HCT116 (cell line): ENCODE data around the gene S100G. TPM values are rescaled to one million over a fixed set of nuclear protein-coding genes. Genes with fewer than 3 reads are reported as not detected.

Source experiments
- ATAC-seq: fragments of 200-7000 bp; cut with Tn5 transposase; 2 replicates; pipeline ENCODE4 v1.9.1; 2020; ENCODE audit warnings: mild to moderate bottlenecking, moderate library complexity
- BruUV-seq: library from RNA; stranded (reverse); fragments of 400-500 nt; replicated peaks from 2 replicates; lab custom pipeline; 2021; lab: Mats Ljungman, UMichigan
- CTCF ChIA-PET: fragments of 300-600 bp; sonication (Branson Sonifier 250); formaldehyde crosslinking; loops from one replicate; lab custom pipeline; 2021; ENCODE audit warnings: antibody characterized with exemption; lab: Charles Lee
- POLR2A ChIA-PET: fragments of 300-600, 350-600 bp; sonication (Branson Sonifier 250); formaldehyde crosslinking; loops from one replicate; lab custom pipeline; 2021; ENCODE audit warnings: antibody characterized with exemption; lab: Charles Lee
- RAD21 ChIA-PET, 2 experiments: fragments of 300-600 bp; sonication (Branson Sonifier 250); formaldehyde crosslinking; loops; one replicate each; lab custom pipeline; 2023; ENCODE audit warnings: low total read pairs in 2 of 2; ENCODE audit not compliant: uncharacterized antibody in 2 of 2, unreplicated experiment in 2 of 2, low non-redundant PET in 1 of 2; lab: Charles Lee
- DNase-seq: peaks from one replicate; pipeline ENCODE4 v3.0.0-alpha.2; 2010; ENCODE audit warnings: low read depth, low spot score
- H2AFZ ChIP-seq: fragments of 200-600 bp; shearing (Covaris generic), sonication (generic); 2 replicates; pipeline ENCODE4 v1.6.1; 2017; ENCODE audit warnings: low read depth, mixed run types, mixed read lengths, antibody characterized with exemption, low read length; ENCODE audit not compliant: poor library complexity, severe bottlenecking
- H3K27ac ChIP-seq: 2 replicates; pipeline ENCODE4 v1.5.1; 2012; ENCODE audit warnings: low read depth, low read length
- H3K27me3 ChIP-seq: fragments of 200-600 bp; sonication (generic); 2 replicates; pipeline ENCODE4 v1.6.1; 2016; ENCODE audit warnings: mixed run types, low read length, mixed read lengths; ENCODE audit not compliant: insufficient read depth
- H3K36me3 ChIP-seq, 2 experiments: fragments of 200-500 bp in 1 of 2; fragments of 200-600 bp in 1 of 2; sonication (Bioruptor generic) in 1 of 2; sonication (generic) in 1 of 2; 2 replicates each; pipeline versions ENCODE4 v1.5.1 to v1.6.1; 2014 to 2016; ENCODE audit warnings: low read length in 2 of 2, inconsistent platforms in 1 of 2, mixed read lengths in 1 of 2, mixed run types in 1 of 2; ENCODE audit not compliant: insufficient read depth in 2 of 2, control insufficient read depth in 1 of 2
- H3K4me1 ChIP-seq, 2 experiments: fragments of 200-600 bp in 1 of 2; sonication (generic) in 1 of 2; 2 replicates each; pipeline versions ENCODE4 v1.5.1 to v1.6.1; 2012 to 2017; ENCODE audit warnings: low read length in 2 of 2, inconsistent platforms in 1 of 2, mild to moderate bottlenecking in 1 of 2, mixed read lengths in 1 of 2, mixed run types in 1 of 2, moderate library complexity in 1 of 2; ENCODE audit not compliant: insufficient read depth in 2 of 2, control insufficient read depth in 1 of 2
- H3K4me2 ChIP-seq: fragments of 200-600 bp; sonication (generic); 2 replicates; pipeline ENCODE4 v1.6.1; 2017; ENCODE audit warnings: mixed run types, low read length, mixed read lengths
- H3K4me3 ChIP-seq, 2 experiments: fragments of 200-600 bp in 1 of 2; sonication (generic) in 1 of 2; replicated peaks in 1 of 2; 2 replicates each; pipeline ENCODE4 v1.5.1; 2011 to 2016; ENCODE audit warnings: low read length in 2 of 2, control low read depth in 1 of 2, low read depth in 1 of 2, mild to moderate bottlenecking in 1 of 2, mixed read lengths in 1 of 2, mixed run types in 1 of 2
- H3K79me2 ChIP-seq: fragments of 200-600 bp; sonication (generic); 2 replicates; pipeline ENCODE4 v1.6.1; 2017; ENCODE audit warnings: mild to moderate bottlenecking, mixed run types, low read length, moderate library complexity, mixed read lengths; ENCODE audit not compliant: insufficient read depth
- H3K9ac ChIP-seq: fragments of 200-600 bp; sonication (generic); 2 replicates; pipeline ENCODE4 v1.6.1; 2016; ENCODE audit warnings: low read length, mixed read lengths
- H3K9me2 ChIP-seq: fragments of 200-600 bp; sonication (generic), shearing (Covaris generic); 2 replicates; pipeline ENCODE4 v1.6.1; 2017; ENCODE audit warnings: mixed run types, mild to moderate bottlenecking, moderate library complexity; ENCODE audit not compliant: insufficient read depth
- H3K9me3 ChIP-seq, 2 experiments: fragments of 200-500 bp in 1 of 2; fragments of 200-600 bp in 1 of 2; sonication (Bioruptor generic) in 1 of 2; sonication (generic) in 1 of 2; 2 replicates each; pipeline ENCODE4 v1.6.1; 2014 to 2017; ENCODE audit warnings: low read length in 2 of 2, mixed read lengths in 2 of 2, inconsistent platforms in 1 of 2, low read depth in 1 of 2, mild to moderate bottlenecking in 1 of 2, mixed run types in 1 of 2, moderate library complexity in 1 of 2; ENCODE audit not compliant: control insufficient read depth in 1 of 2, insufficient read depth in 1 of 2
- H4K20me1 ChIP-seq: fragments of 200-600 bp; sonication (generic), shearing (Covaris generic); 2 replicates; pipeline ENCODE4 v1.6.1; 2017; ENCODE audit warnings: mixed run types, mild to moderate bottlenecking, moderate library complexity; ENCODE audit not compliant: insufficient read depth
- CEBPB ChIP-seq: IDR thresholded peaks from 2 replicates; pipeline ENCODE4 v1.6.1; 2012; ENCODE audit warnings: low read depth
- EGR1 ChIP-seq: IDR thresholded peaks from 2 replicates; pipeline ENCODE4 v1.6.1; 2012; ENCODE audit warnings: low read depth
- ELF1 ChIP-seq: IDR thresholded peaks from 2 replicates; pipeline ENCODE4 v1.6.1; 2012; ENCODE audit warnings: low read depth, borderline replicate concordance
- FOSL1 ChIP-seq: IDR thresholded peaks from 2 replicates; pipeline ENCODE4 v1.6.1; 2012; ENCODE audit warnings: low read depth
- POLR2A ChIP-seq: IDR thresholded peaks from 2 replicates; pipeline ENCODE4 v1.7.0; 2011; ENCODE audit warnings: borderline replicate concordance; ENCODE audit not compliant: insufficient read depth, insufficient read length; ENCODE audit errors: extremely low read depth
- POLR2AphosphoS5 ChIP-seq: IDR thresholded peaks from 2 replicates; pipeline ENCODE4 v1.6.1; 2011; ENCODE audit warnings: mild to moderate bottlenecking, low read depth, low read length, moderate library complexity
- SRF ChIP-seq: IDR thresholded peaks from 2 replicates; pipeline ENCODE4 v1.6.1; 2012; ENCODE audit warnings: low read depth
- TCF7L2 ChIP-seq: IDR thresholded peaks from 2 replicates; pipeline ENCODE4 v1.7.0; 2011; ENCODE audit warnings: borderline replicate concordance, inconsistent platforms; ENCODE audit not compliant: insufficient read depth, insufficient read length; ENCODE audit errors: extremely low read depth
- ZFX ChIP-seq: fragments of 450-650 bp; IDR thresholded peaks from 2 replicates; pipeline ENCODE4 v1.6.1; 2017
- intact Hi-C: fragments of 100-400 bp; cut with micrococcal nuclease; formaldehyde crosslinking; loops from 2 replicates; pipeline ENCODE4 v1.10.0; 2022
- total RNA-seq: library from RNA; stranded (reverse); gene quantifications from one replicate; pipeline ENCODE4 v1.2.1, GENCODE V29; 2021; ENCODE audit not compliant: unreplicated experiment
- TF ChIP-seq, protein P1 (sequence below): IDR thresholded peaks from 2 replicates; pipeline ENCODE4 v1.6.1; 2012; ENCODE audit warnings: low read depth
- TF ChIP-seq, protein P2 (sequence below): IDR thresholded peaks from 2 replicates; pipeline ENCODE4 v1.6.1; 2012
- TF ChIP-seq, protein P3 (sequence below), 3 experiments: fragments of 200-600 bp in 1 of 3; sonication (generic) in 1 of 3; IDR thresholded peaks in 2 of 3; conservative IDR thresholded peaks in 1 of 3; 2 replicates each; pipeline ENCODE4 v1.5.1; 2012 to 2017; ENCODE audit warnings: low read depth in 2 of 3, low read length in 2 of 3, antibody characterized with exemption in 1 of 3, borderline replicate concordance in 1 of 3, control low read depth in 1 of 3, mild to moderate bottlenecking in 1 of 3, mixed read lengths in 1 of 3, mixed run types in 1 of 3, moderate library complexity in 1 of 3; ENCODE audit not compliant: insufficient read depth in 1 of 3

Gene S100G
- total RNA-seq, 1 experiment from 2014 or later = not detected

- H3K4me3 ChIP-seq = no peak overlapping the region
- no TSS peak for BruUV-seq
- H3K36me3 ChIP-seq = no peaks in the 10 kb centered on the region
- H3K27me3 ChIP-seq = no peaks in the 10 kb centered on the region
- no peak for DNase-seq
- POLR2A ChIA-PET = no interaction called here
- no peak overlapping the region for H2AFZ ChIP-seq
- TF ChIP-seq, protein P1, sequence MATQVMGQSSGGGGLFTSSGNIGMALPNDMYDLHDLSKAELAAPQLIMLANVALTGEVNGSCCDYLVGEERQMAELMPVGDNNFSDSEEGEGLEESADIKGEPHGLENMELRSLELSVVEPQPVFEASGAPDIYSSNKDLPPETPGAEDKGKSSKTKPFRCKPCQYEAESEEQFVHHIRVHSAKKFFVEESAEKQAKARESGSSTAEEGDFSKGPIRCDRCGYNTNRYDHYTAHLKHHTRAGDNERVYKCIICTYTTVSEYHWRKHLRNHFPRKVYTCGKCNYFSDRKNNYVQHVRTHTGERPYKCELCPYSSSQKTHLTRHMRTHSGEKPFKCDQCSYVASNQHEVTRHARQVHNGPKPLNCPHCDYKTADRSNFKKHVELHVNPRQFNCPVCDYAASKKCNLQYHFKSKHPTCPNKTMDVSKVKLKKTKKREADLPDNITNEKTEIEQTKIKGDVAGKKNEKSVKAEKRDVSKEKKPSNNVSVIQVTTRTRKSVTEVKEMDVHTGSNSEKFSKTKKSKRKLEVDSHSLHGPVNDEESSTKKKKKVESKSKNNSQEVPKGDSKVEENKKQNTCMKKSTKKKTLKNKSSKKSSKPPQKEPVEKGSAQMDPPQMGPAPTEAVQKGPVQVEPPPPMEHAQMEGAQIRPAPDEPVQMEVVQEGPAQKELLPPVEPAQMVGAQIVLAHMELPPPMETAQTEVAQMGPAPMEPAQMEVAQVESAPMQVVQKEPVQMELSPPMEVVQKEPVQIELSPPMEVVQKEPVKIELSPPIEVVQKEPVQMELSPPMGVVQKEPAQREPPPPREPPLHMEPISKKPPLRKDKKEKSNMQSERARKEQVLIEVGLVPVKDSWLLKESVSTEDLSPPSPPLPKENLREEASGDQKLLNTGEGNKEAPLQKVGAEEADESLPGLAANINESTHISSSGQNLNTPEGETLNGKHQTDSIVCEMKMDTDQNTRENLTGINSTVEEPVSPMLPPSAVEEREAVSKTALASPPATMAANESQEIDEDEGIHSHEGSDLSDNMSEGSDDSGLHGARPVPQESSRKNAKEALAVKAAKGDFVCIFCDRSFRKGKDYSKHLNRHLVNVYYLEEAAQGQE = no peak
- TF ChIP-seq ELF1 (no peak), FOSL1 (no peak), ZFX (no peak), POLR2A (no peak), CEBPB (no peak)
- TF ChIP-seq, all 23 proteins: peak for 0
- CTCF ChIA-PET = no interaction called here
- H3K9me2 ChIP-seq = no peaks in the 10 kb centered on the region
- no peak overlapping the region for H3K4me2 ChIP-seq
- no peak overlapping the region for H3K27ac ChIP-seq
- intact Hi-C loops = no loop called here
- H4K20me1 ChIP-seq = no peaks in the 10 kb centered on the region
- RAD21 ChIA-PET = no interaction called here
- H3K9ac ChIP-seq = no peak overlapping the region
- no peak for ATAC-seq
- H3K4me1 ChIP-seq = no peaks in the 10 kb centered on the region
- no peaks in the 10 kb centered on the region for H3K9me3 ChIP-seq
- H3K79me2 ChIP-seq = no peaks in the 10 kb centered on the region
These were observed 16.2 kb upstream of the S100G start for GRCh38 chrX:16633754-16634153.

DNA sequence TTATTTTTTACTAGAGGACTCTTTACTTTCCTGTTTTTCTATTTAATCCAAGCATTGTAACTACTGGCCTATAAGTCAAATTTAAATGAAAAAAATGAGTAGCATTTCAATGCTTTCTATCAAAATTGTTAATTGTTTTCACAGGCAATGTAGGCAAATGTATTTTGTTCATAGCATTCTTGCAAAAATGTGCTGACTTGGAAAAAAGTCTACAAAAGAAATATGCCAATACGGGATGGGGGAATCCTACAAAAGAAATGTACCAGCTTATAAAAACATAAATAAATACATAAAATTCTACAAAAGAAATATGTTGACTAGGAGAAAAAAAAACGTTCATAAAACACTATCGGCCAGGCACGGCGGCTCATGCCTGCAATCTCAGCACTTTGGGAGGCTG lies 14.9 kb upstream of the S100G start:
- Histone ChIP-seq H3K27ac (no peak overlapping the region), H3K4me3 (no peak overlapping the region), H3K36me3 (no peaks in the 10 kb centered on the region), H3K9me2 (no peaks in the 10 kb centered on the region), H3K9ac (no peak overlapping the region), H3K4me2 (no peak overlapping the region), H3K27me3 (no peaks in the 10 kb centered on the region), H3K4me1 (no peaks in the 10 kb centered on the region), H4K20me1 (no peaks in the 10 kb centered on the region), H2AFZ (no peak overlapping the region), H3K9me3 (no peaks in the 10 kb centered on the region), H3K79me2 (no peaks in the 10 kb centered on the region)
- ChIA-PET RAD21 (no interaction called here), POLR2A (no interaction called here), CTCF (no interaction called here)
- DNase-seq (no peak), ATAC-seq (no peak)
- no TSS peak for BruUV-seq
- intact Hi-C loops = no loop called here
- TF ChIP-seq POLR2AphosphoS5 (no peak), TCF7L2 (no peak), SRF (no peak), EGR1 (no peak)
- TF ChIP-seq, protein P1 = no peak
- TF ChIP-seq, protein P2, sequence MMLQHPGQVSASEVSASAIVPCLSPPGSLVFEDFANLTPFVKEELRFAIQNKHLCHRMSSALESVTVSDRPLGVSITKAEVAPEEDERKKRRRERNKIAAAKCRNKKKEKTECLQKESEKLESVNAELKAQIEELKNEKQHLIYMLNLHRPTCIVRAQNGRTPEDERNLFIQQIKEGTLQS = no peak
- TF ChIP-seq, protein P3, sequence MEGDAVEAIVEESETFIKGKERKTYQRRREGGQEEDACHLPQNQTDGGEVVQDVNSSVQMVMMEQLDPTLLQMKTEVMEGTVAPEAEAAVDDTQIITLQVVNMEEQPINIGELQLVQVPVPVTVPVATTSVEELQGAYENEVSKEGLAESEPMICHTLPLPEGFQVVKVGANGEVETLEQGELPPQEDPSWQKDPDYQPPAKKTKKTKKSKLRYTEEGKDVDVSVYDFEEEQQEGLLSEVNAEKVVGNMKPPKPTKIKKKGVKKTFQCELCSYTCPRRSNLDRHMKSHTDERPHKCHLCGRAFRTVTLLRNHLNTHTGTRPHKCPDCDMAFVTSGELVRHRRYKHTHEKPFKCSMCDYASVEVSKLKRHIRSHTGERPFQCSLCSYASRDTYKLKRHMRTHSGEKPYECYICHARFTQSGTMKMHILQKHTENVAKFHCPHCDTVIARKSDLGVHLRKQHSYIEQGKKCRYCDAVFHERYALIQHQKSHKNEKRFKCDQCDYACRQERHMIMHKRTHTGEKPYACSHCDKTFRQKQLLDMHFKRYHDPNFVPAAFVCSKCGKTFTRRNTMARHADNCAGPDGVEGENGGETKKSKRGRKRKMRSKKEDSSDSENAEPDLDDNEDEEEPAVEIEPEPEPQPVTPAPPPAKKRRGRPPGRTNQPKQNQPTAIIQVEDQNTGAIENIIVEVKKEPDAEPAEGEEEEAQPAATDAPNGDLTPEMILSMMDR (IDR thresholded peaks at IDR 0.05 in 2 of 3, conservative IDR thresholded peaks at IDR 0.05 in 1 of 3; ENCODE audit: borderline replicate concordance in 1 of 3, insufficient read depth in 1 of 3, low read depth in 2 of 3, low read length in 2 of 3) = no peak
